AG04449 (cell line): ENCODE results near the gene NAT9.
A peak's percentile ranks its signal among the peaks of the same experiment; 100 is the strongest.

ENCODE experiments used
- CTCF ChIA-PET: fragments of 350-600 bp; formaldehyde crosslinking; extraction: SDS; loops from one replicate; lab custom pipeline; 2021; ENCODE audit warnings: antibody characterized with exemption; lab: Yijun Ruan, JAX
- POLR2A ChIA-PET: fragments of 400-600, 350-600 bp; formaldehyde crosslinking; extraction: SDS; loops from one replicate; lab custom pipeline; 2020; ENCODE audit warnings: antibody characterized with exemption, inconsistent platforms; lab: Yijun Ruan, JAX
- DNase-seq: peaks from one replicate; pipeline ENCODE4 v3.0.0-alpha.2; 2010; ENCODE audit warnings: low read depth, low spot score
- H3K4me3 ChIP-seq: 2 replicates; pipeline ENCODE4 v1.5.1; 2011; ENCODE audit warnings: low read depth, mild to moderate bottlenecking, control low read depth, low read length
- CTCF ChIP-seq: IDR thresholded peaks from one replicate; pipeline ENCODE4 v1.5.1; 2011; ENCODE audit warnings: mild to moderate bottlenecking, moderate library complexity, low read length, control low read depth, inconsistent platforms; ENCODE audit not compliant: insufficient read depth; ENCODE audit errors: missing control alignments

NAT9 gene

GRCh38 chr17:74738051-74738996 is 37.8 kb downstream of the NAT9 start:
- no peak for TF ChIP-seq CTCF
- no peak for DNase-seq
- ChIA-PET POLR2A (interaction anchor here (0.7 kb wide), 1 partner anchor 1122 kb away, joined by 3 read pairs; no protein-coding TSS in a partner anchor), CTCF (interaction anchor here (1.0 to 4.4 kb wide), 7 partner anchors 8 to 126 kb away, joined by 3 to 44 read pairs (median 7); partner anchors contain the start of gene NHERF1)
- no peak overlapping the region; the same call in 1 of the 2 replicates for H3K4me3 ChIP-seq

GRCh38 chr17:74737299-74738050 is 38.7 kb downstream of the NAT9 start:
- peak; percentile 34 for TF ChIP-seq CTCF
- no peak overlapping the region for H3K4me3 ChIP-seq
- no peak for DNase-seq
- CTCF ChIA-PET = interaction anchor here (1.3 to 4.4 kb wide), 6 partner anchors 9 to 127 kb away, joined by 4 to 44 read pairs (median 7); partner anchors contain the start of gene NHERF1
- POLR2A ChIA-PET = no interaction called here

- CTCF ChIA-PET = interaction anchor here (1.3 to 4.4 kb wide), 7 partner anchors 9 to 128 kb away, joined by 4 to 44 read pairs (median 6); partner anchors contain the start of gene NHERF1
- DNase-seq = no peak
Observed at GRCh38 chr17:74736513-74737298, 39.4 kb downstream of the NAT9 start, which contains the start of gene RAB37. RAB37 (plus strand) TSS chr17:74737256; CDS start chr17:74737273, 17 bp downstream.

GRCh38 chr17:74734256-74734655 is 41.9 kb downstream of the NAT9 start:
- DNase-seq = no peak
- no peak for TF ChIP-seq CTCF
- ChIA-PET CTCF (no interaction called here), POLR2A (no interaction called here)
- H3K4me3 ChIP-seq = no peak overlapping the region

More at GRCh38 chr17:74736513-74737298, 39.4 kb downstream of the NAT9 start, which contains the start of gene RAB37:
- peak; percentile 18 for TF ChIP-seq CTCF
- H3K4me3 ChIP-seq = no peak within 1 kb of the TSS; the same call in 1 of the 2 replicates
- POLR2A ChIA-PET = no interaction called here

GRCh38 chr17:74733365-74734122 is 42.6 kb downstream of the NAT9 start:
- POLR2A ChIA-PET = no interaction called here

More at GRCh38 chr17:74733365-74734122, 42.6 kb downstream of the NAT9 start:
- no peak overlapping the region for H3K4me3 ChIP-seq
- no peak for TF ChIP-seq CTCF
- CTCF ChIA-PET = no interaction called here
- DNase-seq = no peak
